Liver (tissue), 3 donors: ENCODE results near the gene UTP25.

Experiments used
- EGR1 ChIP-seq, 2 donors: IDR thresholded peaks; 2 replicates each; pipeline ENCODE4 v1.6.1; 2016 to 2018; ENCODE audit warnings: antibody characterized with exemption in 2 of 2, low read depth in 2 of 2
- FOXA1 ChIP-seq: IDR thresholded peaks from 2 replicates; pipeline ENCODE4 v1.6.1; 2016; ENCODE audit warnings: antibody characterized with exemption
- GABPA ChIP-seq, 2 donors: IDR thresholded peaks in 1 of 2; conservative IDR thresholded peaks in 1 of 2; 2 replicates each; pipeline ENCODE4 v1.6.1; 2016; ENCODE audit warnings: antibody characterized with exemption in 2 of 2, mild to moderate bottlenecking in 1 of 2, moderate library complexity in 1 of 2
- HNF4A ChIP-seq, 2 donors: conservative IDR thresholded peaks; 2 replicates each; pipeline ENCODE4 v1.6.1; 2016; ENCODE audit warnings: antibody characterized with exemption in 2 of 2, mild to moderate bottlenecking in 2 of 2
- HNF4G ChIP-seq: IDR thresholded peaks from 2 replicates; pipeline ENCODE4 v1.6.1; 2016; ENCODE audit warnings: antibody characterized with exemption
- SP1 ChIP-seq: IDR thresholded peaks from 2 replicates; pipeline ENCODE4 v1.6.1; 2018; ENCODE audit warnings: antibody characterized with exemption, mild to moderate bottlenecking
- TAF1 ChIP-seq: conservative IDR thresholded peaks from 2 replicates; pipeline ENCODE4 v1.6.1; 2016; ENCODE audit warnings: antibody characterized with exemption, mild to moderate bottlenecking
- TF ChIP-seq, protein P1 (sequence below): IDR thresholded peaks from 2 replicates; pipeline ENCODE4 v1.6.1; 2016; ENCODE audit warnings: antibody characterized with exemption, mild to moderate bottlenecking
- TF ChIP-seq, protein P2 (sequence below): fragments of 150-350 bp; IDR thresholded peaks from 2 replicates; pipeline ENCODE4 v1.5.1; 2017; ENCODE audit warnings: improper control_type of control experiment, low read depth, low read length; ENCODE audit not compliant: missing input control
- TF ChIP-seq, protein P3 (sequence below): IDR thresholded peaks from 2 replicates; pipeline ENCODE4 v1.6.1; 2016; ENCODE audit warnings: antibody characterized with exemption
- TF ChIP-seq, protein P4 (sequence below): IDR thresholded peaks from 2 replicates; pipeline ENCODE4 v1.6.1; 2016; ENCODE audit warnings: antibody characterized with exemption
- donor health status: healthy.
- donor health status: healthy.

DNA sequence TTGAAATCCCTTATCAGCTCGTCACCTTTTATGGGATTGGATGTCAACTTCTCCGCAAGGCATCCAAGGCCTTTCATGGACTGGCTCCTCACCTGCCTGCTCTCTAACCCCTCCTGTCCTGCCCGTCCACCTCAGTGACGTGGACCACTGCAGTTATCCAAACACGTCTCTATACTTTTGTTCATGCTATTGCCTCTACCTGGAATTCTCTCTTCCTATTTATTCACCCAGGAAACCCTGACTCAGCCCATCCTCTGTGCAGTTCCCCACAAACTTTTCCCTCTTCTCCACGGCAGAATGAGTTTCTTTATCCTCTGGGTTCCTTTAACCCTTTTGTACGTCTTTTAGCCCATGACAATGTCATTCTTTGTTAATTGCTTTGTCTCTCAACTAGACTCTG lies 5.1 kb upstream of the UTP25 start:
- TF ChIP-seq, protein P1, sequence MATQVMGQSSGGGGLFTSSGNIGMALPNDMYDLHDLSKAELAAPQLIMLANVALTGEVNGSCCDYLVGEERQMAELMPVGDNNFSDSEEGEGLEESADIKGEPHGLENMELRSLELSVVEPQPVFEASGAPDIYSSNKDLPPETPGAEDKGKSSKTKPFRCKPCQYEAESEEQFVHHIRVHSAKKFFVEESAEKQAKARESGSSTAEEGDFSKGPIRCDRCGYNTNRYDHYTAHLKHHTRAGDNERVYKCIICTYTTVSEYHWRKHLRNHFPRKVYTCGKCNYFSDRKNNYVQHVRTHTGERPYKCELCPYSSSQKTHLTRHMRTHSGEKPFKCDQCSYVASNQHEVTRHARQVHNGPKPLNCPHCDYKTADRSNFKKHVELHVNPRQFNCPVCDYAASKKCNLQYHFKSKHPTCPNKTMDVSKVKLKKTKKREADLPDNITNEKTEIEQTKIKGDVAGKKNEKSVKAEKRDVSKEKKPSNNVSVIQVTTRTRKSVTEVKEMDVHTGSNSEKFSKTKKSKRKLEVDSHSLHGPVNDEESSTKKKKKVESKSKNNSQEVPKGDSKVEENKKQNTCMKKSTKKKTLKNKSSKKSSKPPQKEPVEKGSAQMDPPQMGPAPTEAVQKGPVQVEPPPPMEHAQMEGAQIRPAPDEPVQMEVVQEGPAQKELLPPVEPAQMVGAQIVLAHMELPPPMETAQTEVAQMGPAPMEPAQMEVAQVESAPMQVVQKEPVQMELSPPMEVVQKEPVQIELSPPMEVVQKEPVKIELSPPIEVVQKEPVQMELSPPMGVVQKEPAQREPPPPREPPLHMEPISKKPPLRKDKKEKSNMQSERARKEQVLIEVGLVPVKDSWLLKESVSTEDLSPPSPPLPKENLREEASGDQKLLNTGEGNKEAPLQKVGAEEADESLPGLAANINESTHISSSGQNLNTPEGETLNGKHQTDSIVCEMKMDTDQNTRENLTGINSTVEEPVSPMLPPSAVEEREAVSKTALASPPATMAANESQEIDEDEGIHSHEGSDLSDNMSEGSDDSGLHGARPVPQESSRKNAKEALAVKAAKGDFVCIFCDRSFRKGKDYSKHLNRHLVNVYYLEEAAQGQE = no peak
- TF ChIP-seq SP1 = no peak
- TF ChIP-seq, protein P2, sequence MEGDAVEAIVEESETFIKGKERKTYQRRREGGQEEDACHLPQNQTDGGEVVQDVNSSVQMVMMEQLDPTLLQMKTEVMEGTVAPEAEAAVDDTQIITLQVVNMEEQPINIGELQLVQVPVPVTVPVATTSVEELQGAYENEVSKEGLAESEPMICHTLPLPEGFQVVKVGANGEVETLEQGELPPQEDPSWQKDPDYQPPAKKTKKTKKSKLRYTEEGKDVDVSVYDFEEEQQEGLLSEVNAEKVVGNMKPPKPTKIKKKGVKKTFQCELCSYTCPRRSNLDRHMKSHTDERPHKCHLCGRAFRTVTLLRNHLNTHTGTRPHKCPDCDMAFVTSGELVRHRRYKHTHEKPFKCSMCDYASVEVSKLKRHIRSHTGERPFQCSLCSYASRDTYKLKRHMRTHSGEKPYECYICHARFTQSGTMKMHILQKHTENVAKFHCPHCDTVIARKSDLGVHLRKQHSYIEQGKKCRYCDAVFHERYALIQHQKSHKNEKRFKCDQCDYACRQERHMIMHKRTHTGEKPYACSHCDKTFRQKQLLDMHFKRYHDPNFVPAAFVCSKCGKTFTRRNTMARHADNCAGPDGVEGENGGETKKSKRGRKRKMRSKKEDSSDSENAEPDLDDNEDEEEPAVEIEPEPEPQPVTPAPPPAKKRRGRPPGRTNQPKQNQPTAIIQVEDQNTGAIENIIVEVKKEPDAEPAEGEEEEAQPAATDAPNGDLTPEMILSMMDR = no peak
- TF ChIP-seq TAF1 = no peak
- TF ChIP-seq, protein P3, sequence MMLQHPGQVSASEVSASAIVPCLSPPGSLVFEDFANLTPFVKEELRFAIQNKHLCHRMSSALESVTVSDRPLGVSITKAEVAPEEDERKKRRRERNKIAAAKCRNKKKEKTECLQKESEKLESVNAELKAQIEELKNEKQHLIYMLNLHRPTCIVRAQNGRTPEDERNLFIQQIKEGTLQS = no peak
- no peak for TF ChIP-seq GABPA (IDR thresholded peaks at IDR 0.05 in 1 of 2, conservative IDR thresholded peaks at IDR 0.05 in 1 of 2)
- TF ChIP-seq EGR1 (IDR thresholded peaks at IDR 0.05; ENCODE audit: low read depth in 2 of 2) = no peak
- TF ChIP-seq HNF4G = no peak
- TF ChIP-seq FOXA1 = no peak
- TF ChIP-seq, protein P4, sequence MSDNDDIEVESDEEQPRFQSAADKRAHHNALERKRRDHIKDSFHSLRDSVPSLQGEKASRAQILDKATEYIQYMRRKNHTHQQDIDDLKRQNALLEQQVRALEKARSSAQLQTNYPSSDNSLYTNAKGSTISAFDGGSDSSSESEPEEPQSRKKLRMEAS = no peak
- no peak for TF ChIP-seq HNF4A (conservative IDR thresholded peaks at IDR 0.05)
